GM06990 (cell line): ENCODE measurements around the gene ABCB6.
A peak's percentile ranks its signal among the peaks of the same experiment; 100 is the strongest.

Source experiments
- DNase-seq: peaks from one replicate; pipeline ENCODE4 v3.0.0-alpha.2; 2011; ENCODE audit not compliant: insufficient read length; ENCODE audit errors: extremely low read depth
- H3K27me3 ChIP-seq: replicated peaks from 2 replicates; pipeline ENCODE4 v1.6.0; 2011; ENCODE audit warnings: low read length; ENCODE audit not compliant: control insufficient read depth, insufficient read depth
- H3K36me3 ChIP-seq: 2 replicates; pipeline ENCODE4 v1.5.1; 2011; ENCODE audit warnings: low read length; ENCODE audit not compliant: control insufficient read depth, insufficient read depth
- H3K4me3 ChIP-seq: replicated peaks from 2 replicates; pipeline ENCODE4 v1.5.1; 2011; ENCODE audit warnings: low read depth, mild to moderate bottlenecking, control low read depth, low read length
- TF ChIP-seq, protein P1 (sequence below): IDR thresholded peaks from 2 replicates; pipeline ENCODE4 v1.5.1; 2011; ENCODE audit warnings: low read length, control low read depth, mild to moderate bottlenecking, inconsistent platforms; ENCODE audit not compliant: insufficient read depth, poor library complexity, severe bottlenecking

ABCB6 gene

DNA sequence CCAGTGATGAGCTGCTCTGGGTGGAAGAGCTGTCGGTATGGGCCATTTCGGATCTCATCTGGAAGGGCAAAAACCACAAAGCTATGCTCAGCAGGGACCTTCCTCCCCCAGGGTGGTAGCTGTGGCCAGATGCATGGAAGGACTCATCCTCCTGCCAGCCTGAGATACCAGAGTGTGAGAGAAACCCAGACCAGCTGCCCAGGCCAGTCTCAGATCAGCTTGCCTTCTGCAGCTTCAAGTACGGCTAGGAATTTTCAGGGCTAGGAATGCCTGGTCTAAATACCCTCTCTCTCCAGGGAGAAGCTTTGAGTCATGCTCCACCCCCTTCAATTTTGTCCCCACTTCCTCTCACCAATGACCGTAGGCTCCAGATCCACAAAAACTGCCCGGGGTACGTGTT lies 32.9 kb upstream of the ABCB6 start:
- Histone ChIP-seq H3K27me3 (no peaks in the 10 kb centered on the region), H3K36me3 (peaks cover 18% of the 10 kb centered on the region), H3K4me3 (peak overlapping the region; percentile 92; the same call in 1 of the 2 replicates)
- TF ChIP-seq, protein P1, sequence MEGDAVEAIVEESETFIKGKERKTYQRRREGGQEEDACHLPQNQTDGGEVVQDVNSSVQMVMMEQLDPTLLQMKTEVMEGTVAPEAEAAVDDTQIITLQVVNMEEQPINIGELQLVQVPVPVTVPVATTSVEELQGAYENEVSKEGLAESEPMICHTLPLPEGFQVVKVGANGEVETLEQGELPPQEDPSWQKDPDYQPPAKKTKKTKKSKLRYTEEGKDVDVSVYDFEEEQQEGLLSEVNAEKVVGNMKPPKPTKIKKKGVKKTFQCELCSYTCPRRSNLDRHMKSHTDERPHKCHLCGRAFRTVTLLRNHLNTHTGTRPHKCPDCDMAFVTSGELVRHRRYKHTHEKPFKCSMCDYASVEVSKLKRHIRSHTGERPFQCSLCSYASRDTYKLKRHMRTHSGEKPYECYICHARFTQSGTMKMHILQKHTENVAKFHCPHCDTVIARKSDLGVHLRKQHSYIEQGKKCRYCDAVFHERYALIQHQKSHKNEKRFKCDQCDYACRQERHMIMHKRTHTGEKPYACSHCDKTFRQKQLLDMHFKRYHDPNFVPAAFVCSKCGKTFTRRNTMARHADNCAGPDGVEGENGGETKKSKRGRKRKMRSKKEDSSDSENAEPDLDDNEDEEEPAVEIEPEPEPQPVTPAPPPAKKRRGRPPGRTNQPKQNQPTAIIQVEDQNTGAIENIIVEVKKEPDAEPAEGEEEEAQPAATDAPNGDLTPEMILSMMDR, result no peak
- DNase-seq, result no peak

DNA sequence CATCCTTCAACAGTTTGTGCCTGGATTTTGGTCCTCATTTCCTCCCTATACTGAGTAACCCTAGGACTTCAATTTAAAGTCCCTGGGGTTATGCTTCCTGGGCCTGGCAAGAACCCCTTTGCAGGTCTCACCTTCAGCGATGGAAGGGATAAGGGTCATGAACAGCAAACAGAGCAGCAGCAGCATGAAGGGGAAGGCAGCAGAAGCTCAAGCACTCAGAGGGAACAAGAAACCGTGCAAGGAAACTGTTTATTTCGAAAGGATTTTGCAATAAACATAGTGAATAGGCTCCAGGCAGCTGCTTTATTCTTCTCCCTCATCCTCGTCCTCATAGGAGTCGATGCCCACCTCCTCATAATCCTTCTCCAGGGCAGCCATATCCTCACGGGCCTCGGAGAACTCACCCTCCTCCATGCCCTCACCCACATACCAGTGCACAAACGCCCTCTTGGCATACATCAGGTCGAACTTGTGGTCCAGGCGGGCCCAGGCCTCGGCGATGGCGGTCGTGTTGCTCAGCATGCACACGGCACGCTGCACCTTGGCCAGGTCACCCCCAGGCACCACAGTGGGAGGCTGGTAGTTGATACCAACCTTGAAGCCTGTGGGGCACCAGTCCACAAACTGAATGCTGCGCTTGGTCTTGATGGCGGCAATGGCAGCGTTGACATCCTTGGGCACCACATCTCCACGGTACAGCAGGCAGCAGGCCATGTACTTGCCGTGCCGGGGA lies 31.5 kb upstream of the ABCB6 start:
- no peak for DNase-seq

DNA sequence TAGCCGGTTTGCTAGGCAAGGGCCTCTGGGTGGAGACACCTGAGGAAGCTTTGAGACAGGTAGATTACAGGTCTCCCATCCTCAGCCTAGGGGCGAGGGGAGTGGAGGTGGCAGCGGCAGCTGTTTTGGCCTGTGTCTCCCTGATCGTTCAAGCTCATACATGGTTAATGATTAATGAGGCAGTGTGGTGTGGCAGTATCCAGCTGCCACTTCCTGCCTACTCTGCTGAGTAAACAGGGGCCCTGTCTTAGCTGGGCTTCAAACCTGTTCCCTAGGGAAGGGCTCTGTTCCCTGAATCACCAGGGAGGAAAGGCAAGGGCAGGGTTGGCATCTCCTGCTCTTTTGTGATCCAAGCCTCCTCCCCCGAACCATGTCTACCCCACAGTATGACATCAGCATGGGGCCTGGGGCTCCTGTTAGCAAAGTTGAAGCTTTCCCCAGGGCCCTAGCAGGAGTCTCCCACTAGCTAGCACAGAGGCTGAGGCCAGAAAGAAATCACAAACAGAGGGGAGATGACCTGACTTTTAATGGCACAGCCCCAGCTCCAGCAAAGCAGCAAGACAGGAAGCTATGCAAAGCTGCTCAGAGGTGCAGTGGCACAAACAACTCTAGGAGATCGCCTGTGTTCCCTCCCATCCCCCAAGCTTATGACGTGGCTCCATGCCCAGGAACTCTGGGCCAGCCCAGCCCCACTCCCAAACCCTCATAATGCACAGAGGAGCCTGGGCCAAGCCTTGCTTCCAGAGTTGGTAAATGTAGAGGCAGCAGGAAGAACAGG lies 30.6 kb upstream of the ABCB6 start:
- Histone ChIP-seq H3K4me3 (peak overlapping the region; percentile 1; the same call in 1 of the 2 replicates), H3K27me3 (no peaks in the 10 kb centered on the region), H3K36me3 (peaks cover 18% of the 10 kb centered on the region)
- DNase-seq, result no peak
- TF ChIP-seq, protein P1, result no peak

More for the DNA sequence above, 31.5 kb upstream of the ABCB6 start:
- Histone ChIP-seq H3K36me3 (peaks cover 18% of the 10 kb centered on the region), H3K27me3 (no peaks in the 10 kb centered on the region), H3K4me3 (no peak overlapping the region; the same call in 1 of the 2 replicates)
- TF ChIP-seq, protein P1, result no peak

DNA sequence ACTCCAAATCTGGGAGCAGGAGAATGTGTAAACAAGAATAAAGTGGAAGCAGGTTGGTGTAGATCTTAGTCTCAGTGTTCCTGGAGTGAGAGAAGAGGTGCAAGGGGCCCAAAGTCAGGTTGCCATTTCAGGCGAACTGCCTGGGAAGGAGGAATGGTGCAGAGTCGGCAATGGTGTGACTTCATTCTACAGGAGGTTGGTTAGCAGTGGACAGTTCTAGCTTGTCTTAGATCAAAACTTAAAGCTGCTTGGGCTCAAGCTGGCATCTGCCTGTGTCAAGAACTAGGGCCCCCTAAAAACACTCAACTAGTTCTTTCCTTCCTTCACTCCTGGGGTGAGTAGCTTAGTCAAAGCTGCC lies 30.1 kb upstream of the ABCB6 start:
- no peaks in the 10 kb centered on the region for H3K27me3 ChIP-seq
- no peak for DNase-seq
- peaks cover 18% of the 10 kb centered on the region for H3K36me3 ChIP-seq
- H3K4me3 ChIP-seq, result no peak overlapping the region
- TF ChIP-seq, protein P1, result no peak

DNA sequence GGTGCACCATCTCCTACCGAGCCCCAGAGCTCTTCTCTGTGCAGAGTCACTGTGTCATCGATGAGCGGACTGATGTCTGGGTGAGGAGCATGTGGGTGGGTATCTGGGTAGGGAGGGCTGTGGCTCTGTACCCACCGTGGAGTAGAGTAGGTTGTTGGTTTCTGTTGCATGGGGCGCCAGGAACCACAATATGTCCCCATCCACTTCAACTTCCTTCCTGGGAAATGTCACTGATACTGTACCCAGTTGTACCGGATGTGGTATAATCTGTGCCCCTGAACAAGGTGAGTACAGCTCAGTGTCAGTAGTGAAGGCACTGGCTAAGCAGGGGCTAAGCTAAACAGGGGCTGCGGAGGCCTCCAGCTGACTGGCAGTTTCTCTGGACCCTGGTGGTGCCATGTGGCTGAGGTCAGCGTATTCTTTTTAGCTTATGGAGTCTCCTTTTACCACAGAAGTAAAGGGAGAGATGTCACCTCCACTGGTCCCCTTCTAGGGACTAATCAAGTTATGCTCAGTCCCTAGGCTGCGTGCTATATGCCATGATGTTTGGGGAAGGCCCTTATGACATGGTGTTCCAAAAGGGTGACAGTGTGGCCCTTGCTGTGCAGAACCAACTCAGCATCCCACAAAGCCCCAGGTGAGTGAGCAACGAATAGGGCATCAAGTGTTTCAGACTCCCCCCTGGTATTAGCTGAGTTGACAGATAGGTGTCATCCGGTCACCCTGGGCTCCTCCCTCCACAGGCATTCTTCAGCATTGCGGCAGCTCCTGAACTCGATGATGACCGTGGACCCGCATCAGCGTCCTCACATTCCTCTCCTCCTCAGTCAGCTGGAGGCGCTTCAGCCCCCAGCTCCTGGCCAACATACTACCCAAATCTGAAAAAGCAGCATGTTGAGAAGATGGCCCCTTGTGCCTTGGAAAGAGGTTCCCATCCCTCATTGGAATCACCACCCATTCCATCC lies 29.2 kb upstream of the ABCB6 start:
- Histone ChIP-seq H3K4me3 (no peak overlapping the region), H3K36me3 (peaks cover 18% of the 10 kb centered on the region), H3K27me3 (no peaks in the 10 kb centered on the region)
- TF ChIP-seq, protein P1, result no peak
- no peak for DNase-seq
